ENCODE results near the gene DOCK7.

Gene DOCK7

DNA sequence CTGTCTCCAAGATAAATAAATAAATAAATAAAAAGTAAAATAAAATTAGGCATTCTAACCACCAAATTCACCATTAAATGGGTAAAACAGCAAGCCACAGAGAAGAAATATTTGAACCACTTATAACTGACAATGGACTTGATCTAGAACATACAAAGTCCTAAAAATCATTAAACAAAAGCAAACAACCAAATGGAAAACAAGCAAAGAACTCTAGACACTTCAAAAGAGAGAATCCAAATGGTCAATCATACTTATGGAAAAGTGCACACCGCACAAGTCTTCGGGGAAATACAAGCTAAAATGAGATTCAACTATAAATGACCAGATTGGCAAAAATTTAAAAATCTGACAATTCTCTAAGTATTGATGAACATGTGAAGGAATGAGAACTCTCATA, 164.3 kb downstream of the DOCK7 start:
- no peak for DNase-seq

DNA sequence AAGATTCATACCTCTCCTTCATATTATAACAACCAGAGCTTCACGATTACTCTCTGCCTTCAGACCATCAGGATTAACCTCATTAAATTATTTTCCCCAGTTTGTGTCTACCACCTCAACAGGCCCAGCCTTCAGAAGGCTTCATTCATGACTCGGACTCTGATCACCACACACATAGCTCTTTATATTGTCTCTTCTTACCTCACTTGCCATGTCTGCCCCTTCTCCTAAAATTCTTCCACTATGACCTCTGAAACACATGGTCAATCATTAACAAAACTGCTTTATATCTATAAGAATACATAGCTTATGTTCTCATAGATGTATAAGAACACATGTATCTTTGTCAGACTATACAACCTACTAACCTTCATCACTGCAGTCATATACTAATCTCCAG, 171.6 kb downstream of the DOCK7 start:
- peak; percentile 9 for DNase-seq

DNA sequence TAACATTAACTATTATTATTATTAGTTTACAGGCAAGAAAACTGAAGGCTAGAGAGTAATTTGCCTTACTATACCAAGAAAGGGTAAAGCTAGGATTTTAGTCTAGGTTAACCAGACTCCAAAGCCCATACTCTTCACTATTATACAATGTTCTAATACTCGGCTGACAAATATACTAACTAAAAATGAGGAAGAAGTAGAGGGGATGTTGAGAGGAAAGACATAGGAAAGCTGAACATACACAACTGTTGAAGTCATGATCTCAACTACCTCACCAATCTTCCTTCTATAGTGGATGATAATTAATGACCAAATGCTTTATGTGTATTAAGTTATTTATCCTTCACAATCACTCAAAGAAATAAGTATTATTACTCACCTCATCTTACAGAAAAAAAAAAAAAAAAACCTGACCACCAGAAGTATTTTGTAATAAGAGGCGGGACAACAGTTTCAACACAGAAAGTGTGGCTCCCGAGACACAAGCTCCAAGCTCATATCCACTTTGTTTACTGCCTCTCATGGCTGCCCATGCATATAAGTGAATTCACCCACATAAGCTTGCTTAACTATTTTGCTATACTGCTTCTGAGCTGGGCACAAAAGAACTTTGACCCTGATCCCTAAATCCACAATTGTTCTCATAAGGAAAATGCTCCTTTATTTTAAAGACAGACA, 173.3 kb downstream of the DOCK7 start:
- peak; percentile 36 for DNase-seq

DNA sequence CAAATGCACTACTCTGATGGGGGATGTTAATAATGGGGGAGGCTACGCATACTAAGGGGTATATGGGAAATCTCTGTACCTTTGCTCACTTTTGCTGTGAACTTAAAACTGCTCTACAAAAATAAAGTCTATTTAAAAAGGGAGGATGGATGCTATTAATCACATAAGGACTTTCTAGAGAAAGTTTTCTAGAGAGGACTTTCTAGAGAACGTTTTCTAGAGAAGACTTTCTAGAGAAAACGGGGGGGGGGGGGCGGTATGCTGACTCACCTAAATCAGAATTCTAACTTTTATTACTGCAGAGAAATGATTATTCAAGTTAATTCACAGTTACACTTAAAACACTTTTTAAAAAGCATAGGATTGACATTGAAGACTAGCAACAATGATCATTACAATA, 175.2 kb downstream of the DOCK7 start:
- DNase-seq, result no peak

DNA sequence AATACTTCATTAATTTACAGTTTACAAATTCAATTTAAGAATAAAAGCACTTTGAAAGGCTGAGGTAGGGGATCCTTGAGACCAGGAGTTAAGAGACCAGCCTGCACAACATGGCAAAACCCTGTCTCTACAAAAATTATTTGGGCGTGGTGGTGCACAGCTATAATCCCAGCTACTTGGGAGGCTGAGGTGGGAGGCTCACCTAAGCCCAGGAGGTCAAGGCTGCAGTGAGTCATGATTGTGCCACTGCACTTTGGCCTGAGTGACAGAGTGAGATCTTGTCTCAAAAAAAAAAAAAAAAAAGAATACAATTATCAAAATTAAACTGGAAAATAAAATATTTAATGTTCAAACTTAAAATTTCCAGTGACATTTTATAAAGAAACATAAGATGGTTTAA, 179.2 kb downstream of the DOCK7 start:
- DNase-seq, result no peak

DNA sequence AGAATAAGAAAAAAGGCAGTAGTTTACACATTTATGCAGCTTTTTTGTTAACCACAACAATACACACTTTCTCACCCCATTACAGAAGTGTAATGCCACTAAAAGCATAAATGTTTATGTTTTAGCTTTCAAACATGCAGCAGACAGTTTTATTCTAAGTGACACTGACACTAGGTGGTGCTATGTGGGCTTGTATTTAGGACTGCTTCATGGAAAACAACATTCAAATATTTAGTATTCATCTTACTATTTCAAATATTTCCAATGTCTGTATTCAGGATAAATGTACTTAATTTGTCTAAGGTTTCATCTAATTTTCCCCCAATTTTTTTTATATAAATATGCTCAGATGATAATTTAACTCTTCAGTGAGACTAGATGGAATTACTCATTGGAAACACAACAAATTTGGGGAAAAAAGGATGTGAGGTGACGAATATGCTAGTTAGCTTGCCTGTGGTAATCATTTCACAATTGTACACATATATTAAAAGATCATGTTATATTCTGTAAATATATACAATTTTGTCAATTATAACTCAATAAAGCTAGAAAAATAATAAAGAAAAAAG, 179.9 kb downstream of the DOCK7 start:
- peak; percentile 40 for DNase-seq

DNA sequence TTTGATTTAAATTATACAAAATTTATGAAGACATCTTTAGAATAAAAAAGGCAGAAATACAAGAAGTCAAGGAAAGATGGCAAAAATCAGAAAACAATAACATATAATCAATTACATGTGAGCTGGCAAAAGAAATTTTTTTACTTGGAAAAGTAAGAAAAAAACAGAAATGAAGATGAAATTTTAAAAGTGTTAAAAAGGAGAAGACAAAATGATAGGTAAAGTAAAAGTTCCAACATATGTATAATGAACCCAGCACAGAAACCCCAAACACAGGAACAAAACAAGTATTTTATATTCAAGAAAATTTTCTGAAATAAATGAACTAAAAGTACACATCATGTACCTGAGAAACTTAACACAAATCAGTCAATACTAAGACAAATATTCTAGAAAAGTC, 188.0 kb downstream of the DOCK7 start:
- no peak for DNase-seq

DNA sequence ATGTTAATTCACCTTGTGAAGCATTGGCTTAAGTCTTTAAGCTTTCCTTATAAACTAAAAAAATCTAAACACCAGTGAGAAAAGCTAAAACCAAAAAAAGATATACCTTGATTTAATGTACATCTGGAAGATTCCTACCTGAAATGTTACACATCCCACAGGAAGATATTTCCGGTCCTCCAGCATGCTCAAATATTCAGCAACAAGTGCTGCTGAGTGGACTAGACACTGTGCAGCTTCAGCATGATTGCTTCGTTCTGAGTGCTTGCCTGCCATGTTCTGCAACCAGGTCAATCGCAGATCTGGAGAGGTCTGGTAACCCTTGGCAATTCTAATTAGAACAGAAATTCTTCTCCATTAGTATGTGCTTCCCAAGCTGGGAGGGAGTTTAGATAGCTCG, 194.0 kb downstream of the DOCK7 start:
- no peak for DNase-seq

DNA sequence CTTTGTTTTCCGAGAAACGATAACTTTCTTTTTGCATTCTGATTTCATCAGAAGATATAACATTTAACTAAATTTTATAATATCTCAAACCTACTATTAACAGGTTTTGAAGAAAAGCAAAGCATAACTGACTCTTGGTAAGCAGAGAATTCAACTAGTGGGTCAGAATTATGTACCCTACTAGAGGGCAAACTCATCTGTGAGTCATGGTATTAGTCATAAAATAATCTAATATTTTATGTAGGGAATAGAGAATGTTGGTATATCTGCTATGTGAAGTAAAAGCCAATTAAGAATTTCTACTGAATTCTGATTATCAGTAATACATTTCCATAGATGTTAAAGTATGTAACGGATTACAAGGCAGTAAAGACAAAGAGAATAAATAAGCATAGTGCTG, 194.5 kb downstream of the DOCK7 start:
- DNase-seq, result no peak

DNA sequence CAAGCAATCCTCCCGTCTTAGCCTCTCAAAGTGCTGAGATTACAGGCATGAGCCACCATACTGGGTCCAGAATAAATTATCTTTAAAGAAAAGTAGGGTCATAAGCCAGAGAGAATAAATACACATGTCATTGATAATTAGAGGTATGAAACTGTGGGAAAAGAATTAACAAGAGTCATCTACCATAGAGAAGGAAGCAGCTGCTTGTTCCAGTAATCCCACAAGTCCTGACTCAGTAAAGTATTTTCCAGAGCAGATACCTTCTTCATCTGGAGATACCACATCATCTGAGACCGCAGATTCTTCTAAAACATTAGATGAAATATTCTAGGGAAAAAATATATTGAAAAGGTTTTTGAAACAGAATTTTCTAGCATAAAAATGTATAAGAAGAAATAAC, 195.7 kb downstream of the DOCK7 start:
- DNase-seq, result no peak

DNA sequence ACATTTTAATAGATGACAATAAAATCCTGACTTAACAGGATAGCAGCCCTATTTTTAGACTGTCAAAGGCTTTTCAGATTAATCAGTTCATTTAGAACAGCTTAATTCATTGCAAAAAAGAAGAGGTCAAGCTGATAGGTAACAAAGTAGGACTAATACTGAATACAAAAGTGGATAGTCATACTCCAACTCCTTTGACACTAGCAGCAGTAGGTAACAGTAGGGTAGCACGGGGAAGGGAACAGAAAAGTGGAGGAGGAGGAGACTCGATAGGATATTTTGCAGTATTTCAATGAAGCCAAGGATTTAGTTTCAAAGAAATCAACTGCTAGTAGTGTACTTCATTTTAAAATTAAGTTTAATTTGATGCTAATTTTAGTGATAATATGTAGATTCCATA, 200.2 kb downstream of the DOCK7 start:
- no peak for DNase-seq

DNA sequence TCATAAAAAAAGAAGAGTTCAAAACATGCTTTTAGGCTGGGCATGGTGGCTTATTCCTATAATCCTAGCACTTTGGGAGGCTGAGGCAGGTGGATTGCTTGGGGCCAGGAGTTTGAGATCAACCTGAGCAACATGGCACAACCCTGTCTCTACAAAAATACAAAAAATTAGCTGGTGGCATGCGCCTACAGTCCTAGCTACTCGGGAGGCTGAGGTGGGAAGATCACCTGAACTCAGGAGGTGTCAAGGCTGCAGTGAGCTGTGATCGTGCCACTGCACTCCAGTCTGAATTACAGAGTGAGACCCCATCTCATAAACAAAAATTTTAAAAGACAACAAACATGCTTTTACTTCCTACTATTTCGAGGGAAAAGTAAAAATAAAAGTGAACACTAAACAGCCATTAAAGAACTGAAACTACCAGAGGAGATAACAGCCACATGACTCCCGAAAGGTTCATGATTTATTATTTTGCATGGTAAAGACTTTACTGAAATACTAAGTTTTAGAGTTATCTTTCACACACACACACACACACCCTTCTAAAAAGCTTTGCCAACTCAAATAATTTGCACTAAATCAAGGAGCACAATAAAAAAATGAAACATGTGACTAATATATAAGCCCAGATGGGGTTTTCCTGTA, 203.2 kb downstream of the DOCK7 start:
- DNase-seq, result no peak

DNA sequence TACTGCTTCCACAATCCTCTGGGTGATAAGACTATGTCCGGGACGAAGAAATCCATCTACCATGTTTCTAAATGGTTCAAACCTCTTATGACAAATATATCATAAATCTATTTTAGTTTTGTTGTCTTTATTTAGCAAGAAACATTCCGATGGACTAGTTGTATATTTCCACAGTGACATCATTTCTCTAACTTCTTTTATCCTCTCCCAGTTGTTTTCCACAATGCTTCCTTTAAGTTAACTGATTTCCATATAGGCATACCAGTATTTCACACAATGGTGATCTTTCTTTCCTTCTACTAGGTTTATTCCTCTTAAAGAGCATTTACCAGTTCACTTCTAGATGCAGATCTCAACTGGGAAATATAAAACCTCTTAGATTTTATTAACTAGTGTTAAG, 206.5 kb downstream of the DOCK7 start:
- DNase-seq, result no peak

DNA sequence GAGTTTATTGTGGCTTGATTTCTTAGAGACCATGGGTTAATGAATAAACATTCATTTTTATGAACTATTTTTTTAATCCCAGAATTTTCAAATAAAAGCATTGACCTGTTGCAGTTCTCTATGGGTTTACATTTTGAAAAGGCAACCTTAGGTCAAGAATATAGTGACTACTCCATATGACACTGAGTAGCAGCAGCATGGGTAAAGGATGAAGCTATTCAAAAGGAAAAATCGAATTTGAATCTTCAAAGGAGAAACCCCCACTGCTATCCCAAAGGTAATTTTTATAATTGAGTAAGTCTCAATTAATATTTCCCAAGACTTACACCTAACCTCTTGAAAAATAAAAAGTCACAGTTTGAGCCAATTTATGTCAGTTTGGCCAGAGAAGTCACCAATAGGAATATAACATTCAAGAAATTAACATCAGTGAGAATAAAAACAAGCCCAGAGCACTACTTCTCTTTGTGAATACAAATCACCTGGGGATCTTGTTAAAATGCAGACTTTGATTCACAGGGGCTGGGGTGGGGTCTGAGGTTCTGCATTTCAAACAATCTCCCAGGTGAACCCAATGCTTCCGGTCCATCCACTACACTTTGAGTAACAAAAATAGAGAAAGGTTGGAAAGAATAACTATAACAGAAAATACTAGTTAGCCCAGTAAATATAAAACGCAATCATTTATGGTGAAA, 211.5 kb downstream of the DOCK7 start:
- DNase-seq, result no peak

DNA sequence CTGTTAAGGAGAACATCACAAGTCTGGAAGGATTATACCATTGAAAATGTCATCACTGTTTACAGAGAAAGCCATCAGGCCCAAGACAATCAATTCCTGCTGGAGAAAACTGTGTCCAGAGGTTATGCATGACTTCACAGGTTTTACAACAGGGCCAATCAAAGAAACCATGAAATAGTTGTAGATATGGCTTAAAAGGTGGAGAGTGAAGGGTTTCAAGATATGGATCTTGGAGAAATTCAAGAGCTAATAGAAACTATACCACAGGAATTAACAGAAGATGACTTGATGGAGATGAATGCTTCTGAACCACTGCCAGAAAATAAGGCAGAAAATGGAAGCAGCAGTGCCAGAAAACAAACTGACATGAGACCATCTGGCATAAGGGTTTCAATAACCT, 221.1 kb downstream of the DOCK7 start:
- DNase-seq, result no peak

DNA sequence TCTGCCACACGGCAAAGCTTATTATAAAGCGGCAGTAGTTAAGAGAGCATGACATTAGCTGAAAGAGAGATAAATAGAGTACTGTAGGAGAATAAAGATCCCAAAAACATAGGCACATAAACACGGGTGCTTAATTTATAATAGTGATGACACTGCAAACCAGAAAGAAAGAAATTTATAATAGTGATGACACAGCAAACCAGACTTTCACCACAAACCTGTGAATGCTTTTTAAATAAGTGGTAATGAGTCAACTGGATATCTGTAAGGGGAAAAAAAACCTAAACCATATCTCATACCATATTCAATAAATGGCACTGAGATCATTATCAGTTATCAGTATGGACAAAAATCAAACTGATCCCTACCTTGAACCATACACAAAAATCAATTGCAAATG, 225.8 kb downstream of the DOCK7 start:
- no peak for DNase-seq

DNA sequence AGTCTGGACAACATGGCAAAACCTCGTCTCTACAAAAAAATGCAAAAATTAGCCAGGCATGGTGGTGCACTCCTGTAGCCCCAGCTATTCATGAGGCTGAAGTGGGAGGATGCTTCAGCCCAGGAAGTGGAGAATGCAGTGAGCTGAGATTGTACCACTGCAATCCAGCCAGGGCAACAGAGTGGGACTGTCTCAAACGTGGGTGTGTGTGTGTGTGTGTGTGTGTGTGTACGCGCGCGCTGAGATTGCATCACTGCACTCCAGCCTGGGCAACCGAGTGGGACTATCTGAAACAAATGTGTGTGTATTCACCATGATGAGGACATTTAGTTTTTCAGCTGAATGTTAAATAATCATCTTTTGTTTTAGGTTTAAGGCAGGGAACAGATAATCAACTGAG, 230.2 kb downstream of the DOCK7 start:
- no peak for DNase-seq

DNA sequence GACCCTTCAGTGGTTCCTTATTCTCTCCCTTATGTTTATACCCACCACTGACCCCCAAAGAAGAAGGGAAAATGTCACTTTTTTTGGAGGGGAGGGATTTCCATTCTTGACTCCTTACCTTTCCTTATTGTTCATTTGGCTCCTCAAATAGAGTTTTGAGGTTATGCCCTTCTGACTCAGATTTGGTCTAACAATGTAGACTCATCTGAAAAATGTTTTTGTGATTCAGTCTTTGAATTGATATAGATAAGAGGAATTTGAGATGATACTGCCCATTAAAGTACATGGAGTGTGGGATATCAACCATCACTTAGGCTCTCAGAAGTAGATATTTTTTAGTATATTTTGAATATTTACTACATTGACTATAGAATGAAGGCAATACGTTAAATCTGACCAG, 235.2 kb downstream of the DOCK7 start:
- DNase-seq, result peak; percentile 1

DNA sequence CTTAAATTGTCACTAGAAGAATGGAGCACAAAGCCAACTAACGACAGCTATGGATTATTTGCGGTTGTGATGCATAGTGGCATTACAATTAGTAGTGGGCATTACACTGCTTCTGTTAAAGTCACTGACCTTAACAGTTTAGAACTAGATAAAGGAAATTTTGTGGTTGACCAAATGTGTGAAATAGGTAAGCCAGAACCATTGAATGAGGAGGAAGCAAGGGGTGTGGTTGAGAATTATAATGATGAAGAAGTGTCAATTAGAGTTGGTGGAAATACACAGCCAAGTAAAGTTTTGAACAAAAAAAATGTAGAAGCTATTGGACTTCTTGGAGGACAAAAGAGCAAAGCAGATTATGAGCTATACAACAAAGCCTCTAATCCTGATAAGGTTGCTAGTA, 237.9 kb downstream of the DOCK7 start:
- no peak for DNase-seq

DNA sequence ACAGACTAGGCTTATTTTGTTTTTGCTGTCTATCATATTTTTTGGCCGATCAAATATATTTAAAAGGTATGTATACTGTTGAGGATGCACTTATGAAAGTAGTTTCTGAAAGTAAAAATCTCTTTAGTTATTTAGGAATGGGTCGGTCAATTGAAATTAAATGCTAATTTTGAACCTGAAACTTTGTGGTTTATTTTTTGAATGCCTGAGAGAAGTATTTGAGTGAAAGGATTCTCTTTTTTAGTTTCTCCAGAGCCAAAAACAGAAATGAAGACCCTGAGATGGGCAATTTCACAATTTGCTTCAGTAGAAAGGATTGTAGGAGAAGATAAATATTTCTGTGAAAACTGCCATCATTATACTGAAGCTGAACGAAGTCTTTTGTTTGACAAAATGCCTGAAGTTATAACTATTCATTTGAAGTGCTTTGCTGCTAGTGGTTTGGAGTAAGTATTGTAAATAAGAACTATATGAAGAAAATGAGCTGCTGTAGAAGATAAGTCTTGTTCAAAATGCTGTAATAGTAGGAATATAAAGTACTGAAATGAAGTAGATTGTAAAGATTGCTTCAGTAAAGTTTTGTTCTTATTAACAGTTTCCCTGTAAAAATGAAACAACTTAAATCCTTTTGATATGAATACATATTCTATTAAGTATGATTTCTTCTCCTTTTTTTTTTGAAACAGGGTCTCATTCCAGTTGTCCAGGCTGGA, 239.8 kb downstream of the DOCK7 start:
- no peak for DNase-seq

DNA sequence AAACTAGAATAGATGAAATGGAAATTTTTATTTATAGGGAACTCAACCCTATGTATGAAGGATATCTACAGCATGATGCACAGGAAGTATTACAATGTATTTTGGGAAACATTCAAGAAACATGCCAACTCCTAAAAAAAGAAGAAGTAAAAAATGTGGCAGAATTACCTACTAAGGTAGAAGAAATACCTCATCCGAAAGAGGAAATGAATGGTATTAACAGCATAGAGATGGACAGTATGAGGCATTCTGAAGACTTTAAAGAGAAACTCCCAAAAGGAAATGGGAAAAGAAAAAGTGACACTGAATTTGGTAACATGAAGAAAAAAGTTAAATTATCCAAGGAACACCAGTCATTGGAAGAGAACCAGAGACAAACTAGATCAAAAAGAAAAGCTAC, 243.5 kb downstream of the DOCK7 start:
- DNase-seq, result no peak

DNA sequence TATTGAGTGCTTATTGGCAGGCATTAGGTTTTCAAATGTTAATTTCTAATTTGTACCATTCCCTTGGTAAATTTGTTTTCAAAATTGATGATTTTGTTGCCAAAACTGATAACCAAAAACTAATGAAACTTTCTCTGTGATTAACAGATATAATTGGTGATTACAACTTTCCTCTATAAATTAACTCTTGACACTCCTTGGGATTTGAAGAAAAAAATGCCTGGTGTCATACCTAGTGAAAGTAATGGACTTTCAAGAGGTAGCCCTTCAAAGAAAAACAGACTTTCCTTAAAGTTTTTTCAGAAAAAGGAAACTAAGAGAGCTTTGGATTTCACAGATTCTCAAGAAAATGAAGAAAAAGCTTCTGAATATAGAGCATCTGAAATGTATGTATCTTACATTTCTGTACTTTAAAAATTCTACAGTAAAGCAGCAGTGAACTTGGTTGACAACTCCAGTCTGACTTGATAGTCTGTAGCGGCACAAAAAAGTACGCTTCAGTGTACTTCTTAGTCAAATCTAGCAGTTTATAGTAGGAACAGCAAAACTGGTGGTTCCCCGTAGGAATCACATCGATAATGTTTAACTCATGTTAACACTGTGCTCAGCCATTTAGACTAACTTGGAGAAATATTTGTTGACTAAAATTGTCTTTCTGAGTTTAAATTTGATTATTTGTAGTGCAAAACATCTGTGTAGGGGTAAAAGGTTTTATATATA, 248.4 kb downstream of the DOCK7 start:
- peak; percentile 26 for DNase-seq

DNA sequence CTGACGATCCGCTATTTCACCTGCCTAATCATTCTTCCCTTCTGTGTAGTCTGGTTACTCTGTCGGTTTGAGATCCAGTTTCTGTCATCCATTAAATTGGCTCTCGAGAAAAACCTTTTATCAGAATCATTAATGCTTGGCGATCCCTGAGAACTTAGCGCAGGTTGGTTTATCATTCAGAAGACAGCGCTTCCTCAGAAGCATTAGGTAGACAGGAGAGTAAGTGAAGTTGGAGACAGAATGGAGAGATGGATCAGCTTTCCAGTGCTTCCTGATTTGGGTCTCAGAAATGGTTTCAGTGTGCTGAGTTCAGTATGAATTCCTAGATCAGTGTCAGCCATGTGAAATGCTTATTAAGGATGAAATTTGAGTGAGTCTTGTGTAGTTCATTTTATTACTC, 250.0 kb downstream of the DOCK7 start:
- DNase-seq, result peak; percentile 6

Measured in kidney glomerular epithelial cell (primary cell).